ENCODE data around the gene SLC9A3. TPM values are rescaled to one million over a fixed set of nuclear protein-coding genes. Genes with fewer than 3 reads are reported as not detected.

Gene SLC9A3
- total and polyA plus RNA-seq, 2 of the 13 experiments (the other 11 are each of a cell fraction or from before 2014, with no cell fraction given) = 1.5 to 1.8 TPM

- TF ChIP-seq ZC3H4 (CRISPR knock-in tag; IDR thresholded peaks at IDR 0.05; ENCODE audit: borderline replicate concordance) (no peak), CREBL2 (CRISPR knock-in tag; IDR thresholded peaks at IDR 0.05; ENCODE audit: borderline replicate concordance) (no peak), GATAD2A (CRISPR knock-in tag; IDR thresholded peaks at IDR 0.05) (no peak), GMEB2 (CRISPR knock-in tag; IDR thresholded peaks at IDR 0.05; ENCODE audit: low read depth) (no peak), ZNF207 (IDR thresholded peaks at IDR 0.05; ENCODE audit: borderline replicate concordance) (no peak), PTBP1 (IDR thresholded peaks at IDR 0.05; ENCODE audit: low read depth, low read length, poor library complexity, severe bottlenecking) (no peak), RFX1 (IDR thresholded peaks at IDR 0.05) (no peak), TAF15 (IDR thresholded peaks at IDR 0.05; ENCODE audit: low read depth, low read length, poor library complexity, severe bottlenecking) (no peak)
Measured at GRCh38 chr5:436641-436975, 87.6 kb downstream of the SLC9A3 start (continued).

GRCh38 chr5:435961-436640 lies 88.1 kb downstream of the SLC9A3 start:
- ChIA-PET POLR2A (no interaction called here), CTCF (ENCODE audit: low intra/inter-chr PET ratio, low total read pairs) (interaction anchor here (1.4 kb wide), 1 partner anchor 119 kb away, joined by 3 read pairs; no protein-coding TSS in a partner anchor)
- H3K4me1 ChIP-seq (ENCODE audit: insufficient read depth, low read length) = peaks cover 3% of the 10 kb centered on the region
- H3K79me2 ChIP-seq (ENCODE audit: insufficient read depth, low read length) = no peaks in the 10 kb centered on the region
- H2AFZ ChIP-seq (ENCODE audit: low read length) = no peak overlapping the region
- no peaks in the 10 kb centered on the region for H3K9me3 ChIP-seq (ENCODE audit: low read length)
- no TSS peak for BruUV-seq (replicated peaks)
- 30% methylated on average over 3 of the region's 18 CpGs for WGBS (ENCODE audit: low lambda C conversion rate)
- H3K9ac ChIP-seq (ENCODE audit: insufficient read depth, low read depth, low read length) = no peak overlapping the region
- intact Hi-C loops (cut with micrococcal nuclease; ENCODE audit: unreplicated experiment) = no loop called here
- no peaks in the 10 kb centered on the region for H3K36me3 ChIP-seq (replicated peaks in 1 of 2; ENCODE audit: control insufficient read depth in 1 of 2, insufficient read depth in 2 of 2, low read length in 2 of 2)
- H3K4me3 ChIP-seq (replicated peaks in 1 of 3; ENCODE audit: insufficient read depth in 1 of 3, low read depth in 2 of 3, low read length in 3 of 3) = no peak overlapping the region
- FAIRE-seq (peak; percentile 18), ATAC-seq (peak; percentile 79), DNase-seq (ENCODE audit: low spot score) (peak; percentile 25)
- in situ Hi-C loops (cut with HindIII; ENCODE audit: extremely low pct_ligation_motif_present, low pct_unique_long_range_greater_than_20kb) = loop anchor here (5.0 kb wide), 1 partner anchor 119 kb away; no protein-coding TSS in a partner anchor
- H3K27me3 ChIP-seq (ENCODE audit: control insufficient read depth in 1 of 2, insufficient read depth in 2 of 2, low read length in 2 of 2) = peaks cover 0 to 8% of the 10 kb centered on the region in 2 experiments; a peak in 2 of 5 replicates
- no peak overlapping the region for H3K4me2 ChIP-seq (ENCODE audit: low read depth, low read length)
- H3K27ac ChIP-seq (ENCODE audit: extremely low read length, insufficient read depth, low read length) = no peak overlapping the region
- no peaks in the 10 kb centered on the region for H4K20me1 ChIP-seq (ENCODE audit: insufficient read depth, low read length)
- TF ChIP-seq CTCF (CRISPR knock-in tag; IDR thresholded peaks at IDR 0.05) (peak; percentile 59), HNRNPH1 (optimal IDR thresholded peaks at IDR 0.05; ENCODE audit: low read depth, low read length) (no peak), ZNF331 (CRISPR knock-in tag; IDR thresholded peaks at IDR 0.05) (peak; percentile 78; the same call in 1 of the 2 replicates), STAG1 (CRISPR knock-in tag; IDR thresholded peaks at IDR 0.05) (peak; percentile 35; the same call in 1 of the 2 replicates), KDM4B (CRISPR knock-in tag; IDR thresholded peaks at IDR 0.05) (no peak), ZNF768 (CRISPR knock-in tag; IDR thresholded peaks at IDR 0.05) (peak; percentile 56; the same call in 1 of the 2 replicates), RFX1 (IDR thresholded peaks at IDR 0.05) (no peak), KAT2B (IDR thresholded peaks at IDR 0.05; ENCODE audit: borderline replicate concordance, low read depth, low read length) (no peak)

Measured in HepG2 (cell line).